GM21723 (cell line): ENCODE results near the gene HDAC10.
"Not testable (repeated sequence)": the region's sequence is repeated elsewhere in the genome, so short reads cannot be mapped to it uniquely, and the experiment has no call there.

ENCODE experiments used
- ATAC-seq: cut with Tn5 transposase; IDR thresholded peaks from one replicate; pipeline ENCODE4 v1.9.1; 2021; ENCODE audit warnings: mild to moderate bottlenecking, moderate library complexity; ENCODE audit not compliant: unreplicated experiment

The HDAC10 gene

DNA sequence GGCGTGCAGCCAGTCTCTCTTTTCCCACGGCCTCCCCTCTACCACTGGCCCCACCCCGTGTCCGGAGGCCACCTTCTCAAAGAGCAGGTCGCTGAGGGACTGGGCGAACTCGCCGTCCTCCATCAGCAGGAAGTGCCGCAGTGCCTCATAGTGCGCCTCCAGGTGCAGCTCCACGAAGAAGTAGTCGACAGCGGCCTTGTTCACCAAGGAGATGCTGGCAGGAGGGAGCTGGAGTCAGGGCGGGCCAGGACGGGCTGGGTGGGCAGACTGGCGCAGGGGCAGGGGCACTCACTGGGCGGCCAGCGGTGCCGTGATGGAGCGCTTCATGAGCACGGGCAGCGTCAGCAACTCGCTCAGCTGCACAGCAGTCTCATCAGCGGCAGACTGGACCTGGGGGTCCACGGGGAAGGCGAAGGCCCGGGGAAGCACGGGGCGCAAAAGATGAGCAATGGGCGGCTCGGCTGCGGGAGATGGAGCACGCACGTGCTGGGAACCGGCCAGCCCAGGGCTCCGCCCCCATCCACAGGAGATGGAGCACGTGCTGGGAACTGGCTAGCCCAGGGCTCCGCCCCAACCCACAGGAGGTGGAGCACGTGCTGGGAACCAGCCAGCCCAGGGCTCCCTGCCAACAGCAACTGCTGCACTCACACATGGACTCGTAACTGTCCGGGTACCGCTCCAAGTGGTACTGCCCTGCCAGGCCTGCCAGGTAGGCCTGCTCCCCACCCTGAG lies 31.9 kb downstream of the HDAC10 start:
- no peak for ATAC-seq

- ATAC-seq: no peak
Measured at GRCh38 chr22:50218153-50218995, 32.7 kb downstream of the HDAC10 start.

- ATAC-seq: no peak
Measured at GRCh38 chr22:50217543-50218152, 33.4 kb downstream of the HDAC10 start.

GRCh38 chr22:50216684-50217520 lies 34.2 kb downstream of the HDAC10 start:
- no peak for ATAC-seq

DNA sequence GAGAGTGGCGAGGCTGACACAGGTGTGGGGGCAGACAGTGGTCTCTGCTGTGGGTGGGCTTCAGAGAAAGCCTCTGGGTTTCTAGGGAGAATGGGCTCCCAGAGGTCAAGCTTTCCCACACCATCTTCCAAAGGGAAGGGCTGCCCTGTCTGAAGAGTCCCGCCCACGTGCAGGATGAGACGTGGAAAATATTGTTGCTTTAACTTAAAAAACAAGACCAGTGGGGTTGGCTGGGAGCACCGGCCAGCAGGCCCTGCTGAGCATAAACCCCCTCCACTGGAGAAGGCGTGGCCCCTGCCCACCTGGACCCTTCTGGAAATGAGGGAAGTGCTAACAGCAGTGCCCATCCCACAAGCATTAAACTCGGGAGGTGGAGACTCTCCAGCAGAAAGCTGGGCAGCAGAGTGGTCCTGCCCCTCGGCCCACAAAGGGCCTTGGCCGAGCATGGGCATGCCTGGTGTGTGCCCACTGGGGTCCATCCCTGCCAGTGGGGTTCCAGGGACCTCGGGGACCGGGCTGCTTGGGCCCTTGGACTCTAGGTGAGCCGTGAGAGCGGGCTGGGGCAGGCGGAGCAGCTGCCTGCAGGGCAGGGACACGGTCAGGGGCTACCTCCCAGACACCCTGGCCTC lies 34.9 kb downstream of the HDAC10 start:
- no peak for ATAC-seq

GRCh38 chr22:50215297-50216054 lies 35.6 kb downstream of the HDAC10 start:
- no peak for ATAC-seq

DNA sequence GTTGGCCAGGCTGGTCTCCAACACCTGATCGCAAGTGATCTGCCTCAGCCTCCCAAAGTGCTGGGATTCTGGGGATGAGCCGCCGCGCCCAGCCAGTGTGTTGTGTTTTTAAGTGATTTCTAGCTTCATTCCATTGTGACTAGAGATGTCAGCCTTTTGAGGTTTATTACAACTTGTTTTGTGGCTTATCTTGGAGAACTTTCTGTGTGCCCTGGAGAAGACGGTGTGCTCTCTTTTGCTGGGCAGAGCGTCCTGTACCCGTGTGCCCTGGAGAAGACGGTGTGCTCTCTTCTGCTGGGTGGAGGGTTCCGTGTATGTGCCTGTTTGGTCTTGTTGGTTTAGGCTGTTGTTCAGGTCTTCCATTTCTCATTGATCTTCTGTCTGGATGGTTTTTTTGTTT lies 37.8 kb downstream of the HDAC10 start:
- ATAC-seq: no peak

DNA sequence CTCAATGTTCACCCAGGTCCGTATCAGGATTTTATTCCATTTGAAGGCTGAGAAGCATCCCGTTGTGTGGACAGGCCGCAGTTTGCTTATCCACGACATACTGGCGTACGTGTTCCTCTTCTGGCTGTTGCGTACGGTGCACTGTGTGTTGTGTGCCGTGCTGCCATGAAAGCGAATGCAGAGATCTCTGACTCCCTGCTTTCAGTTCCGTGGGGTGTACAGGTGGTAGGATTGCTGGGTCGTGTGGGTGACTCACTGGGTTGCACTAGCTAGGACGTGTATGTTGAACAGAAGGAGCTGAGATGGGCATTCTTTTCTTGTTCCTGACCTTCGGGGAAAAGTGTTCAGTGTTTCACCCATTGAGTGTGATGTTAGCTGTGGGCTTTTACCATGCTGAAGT lies 39.9 kb downstream of the HDAC10 start:
- no peak for ATAC-seq

GRCh38 chr22:50210378-50211139 lies 40.5 kb downstream of the HDAC10 start:
- ATAC-seq: no peak

GRCh38 chr22:50209893-50210292 lies 41.2 kb downstream of the HDAC10 start:
- no peak for ATAC-seq

DNA sequence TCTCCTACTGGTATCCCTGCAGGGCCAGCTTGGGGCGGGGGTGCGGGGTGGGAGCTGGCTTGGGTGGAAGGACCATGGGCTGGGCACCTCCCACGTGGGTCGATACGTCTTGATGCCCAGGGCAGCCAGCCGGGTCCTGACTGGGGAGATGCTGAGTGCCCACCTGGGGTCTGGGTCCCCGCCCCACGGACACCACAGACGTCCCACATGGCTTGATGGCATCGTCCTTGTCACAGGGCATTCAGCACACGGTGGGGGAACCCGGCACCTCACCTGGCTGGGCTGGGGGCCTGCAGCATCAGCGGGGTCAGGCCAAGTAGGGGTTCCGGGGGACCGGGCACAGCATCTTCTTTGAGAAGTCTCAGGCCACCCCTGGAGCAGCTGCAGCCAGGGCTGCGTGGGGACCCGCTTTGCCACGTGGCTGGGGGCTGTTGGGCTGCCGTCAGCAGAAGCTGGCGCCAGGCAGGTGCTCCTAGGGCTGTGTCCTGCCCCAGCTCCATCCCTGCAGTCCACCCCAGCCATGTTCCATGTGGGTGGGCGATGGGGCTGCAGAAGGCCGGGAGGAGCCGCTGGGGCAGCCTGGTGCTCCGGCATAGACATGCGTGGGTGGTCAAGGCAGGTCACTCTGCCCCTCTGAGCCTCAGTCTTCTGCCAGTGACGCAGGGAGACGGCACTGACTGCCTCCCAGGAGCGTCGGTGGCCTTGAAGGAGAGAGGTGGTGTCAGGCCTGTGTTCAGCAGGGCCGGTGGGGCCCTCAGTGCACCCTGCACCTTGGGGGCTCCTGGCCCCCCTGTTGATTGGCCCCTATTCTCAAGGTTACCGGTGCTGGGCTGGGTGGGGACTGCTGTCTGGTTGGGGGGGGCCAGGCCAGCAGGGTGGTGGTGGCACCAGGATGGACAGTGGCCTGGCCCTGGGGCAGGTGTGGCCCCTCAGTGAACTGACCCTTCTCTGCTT lies 41.8 kb downstream of the HDAC10 start:
- ATAC-seq: no peak

- no peak for ATAC-seq
Measured at GRCh38 chr22:50208430-50208938, 42.6 kb downstream of the HDAC10 start.

DNA sequence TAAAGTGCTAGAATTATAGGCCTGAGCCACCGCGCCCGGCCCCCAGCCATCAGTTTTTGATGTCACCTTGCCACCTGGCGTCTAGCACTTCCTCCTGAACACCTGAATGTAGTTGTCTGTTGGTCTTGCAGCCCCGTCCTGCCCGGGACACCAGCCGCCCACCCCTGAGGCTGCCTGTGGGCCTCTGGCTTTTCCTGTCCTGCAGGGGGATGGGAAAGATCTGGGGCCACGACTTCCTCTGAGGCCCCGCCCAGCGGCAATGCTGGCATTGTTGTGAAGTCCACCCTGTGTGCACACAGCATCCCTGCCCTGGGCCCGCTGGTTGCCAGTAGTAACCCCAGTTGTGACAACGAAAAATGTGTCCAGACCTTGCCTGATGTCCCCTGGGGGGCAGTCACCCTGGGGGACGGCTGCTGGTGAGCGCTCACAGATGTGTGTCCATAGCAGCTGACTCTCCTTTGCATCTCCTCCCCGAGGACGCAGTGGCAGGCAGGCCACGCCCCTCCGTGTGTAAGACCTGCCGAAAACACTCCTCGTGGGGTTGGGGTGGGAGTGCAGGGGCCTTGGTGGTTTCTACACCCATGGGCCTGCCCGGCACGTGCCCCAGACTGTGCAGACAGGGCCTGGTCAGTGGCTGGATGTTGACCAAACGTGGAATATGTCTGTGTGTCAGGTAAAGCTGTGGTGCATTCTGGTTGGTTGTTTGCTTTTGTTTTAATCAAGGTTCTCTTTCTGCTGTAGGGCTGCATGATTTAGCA lies 43.5 kb downstream of the HDAC10 start:
- no peak for ATAC-seq

GRCh38 chr22:50206599-50206998 lies 44.5 kb downstream of the HDAC10 start:
- no peak for ATAC-seq

- ATAC-seq: no peak
Measured at GRCh38 chr22:50205781-50206569, 45.1 kb downstream of the HDAC10 start.

DNA sequence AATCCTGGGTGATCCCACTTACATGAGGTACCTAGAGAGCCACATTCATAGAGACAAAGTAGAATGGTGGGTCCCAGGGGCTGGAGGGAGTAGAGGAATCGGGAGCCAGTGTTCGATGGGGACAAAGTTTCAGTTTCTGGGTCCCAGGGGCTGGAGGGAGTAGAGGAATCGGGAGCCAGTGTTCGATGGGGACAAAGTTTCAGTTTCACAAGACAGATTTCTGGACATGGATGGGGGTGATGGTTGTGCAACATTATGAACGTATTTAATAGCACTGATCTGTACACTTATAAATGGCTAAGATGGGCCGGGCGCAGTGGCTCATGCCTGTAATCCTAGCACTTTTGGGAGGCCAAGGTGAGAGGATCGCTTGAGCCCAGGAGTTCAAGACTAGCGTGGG lies 46.1 kb downstream of the HDAC10 start:
- not testable (repeated sequence) for ATAC-seq
